Urothelium cell line (cell line): ENCODE measurements around the gene FASN.
A peak's percentile ranks its signal among the peaks of the same experiment; 100 is the strongest.
"Not testable (repeated sequence)": the region's sequence is repeated elsewhere in the genome, so short reads cannot be mapped to it uniquely, and the experiment has no call there.

Experiments
- DNase-seq: peaks from one replicate; pipeline ENCODE4 v3.0.0; 2011; ENCODE audit warnings: low spot score, mixed read lengths
- FAIRE-seq: peaks from 2 replicates; lab custom pipeline; 2011; peaks lifted over from hg19 to GRCh38; lab: Jason Lieb, UNC

Gene FASN

GRCh38 chr17:82047914-82048570 lies 50.0 kb downstream of the FASN start:
- FAIRE-seq (no peak), DNase-seq (no peak)

GRCh38 chr17:82047379-82047778 lies 50.7 kb downstream of the FASN start:
- DNase-seq = no peak
- peak; percentile 90 for FAIRE-seq

GRCh38 chr17:82046903-82047302 lies 51.1 kb downstream of the FASN start:
- DNase-seq (no peak), FAIRE-seq (no peak)

- DNase-seq (no peak), FAIRE-seq (no peak)
These were observed 52.0 kb downstream of the FASN start for GRCh38 chr17:82045936-82046484.

- no peak for DNase-seq
- no peak for FAIRE-seq
These were observed 54.5 kb downstream of the FASN start for GRCh38 chr17:82043507-82043906.

- FAIRE-seq = peak; percentile 98
- no peak for DNase-seq
These were observed 55.4 kb downstream of the FASN start for GRCh38 chr17:82042649-82043048.

GRCh38 chr17:82041144-82041814 lies 56.8 kb downstream of the FASN start:
- DNase-seq = no peak
- FAIRE-seq = no peak

- DNase-seq = no peak
- no peak for FAIRE-seq
These were observed 58.2 kb downstream of the FASN start for GRCh38 chr17:82039695-82040299.

- not testable (repeated sequence) for DNase-seq, FAIRE-seq
These were observed 59.1 kb downstream of the FASN start for GRCh38 chr17:82038796-82039409.

- FAIRE-seq (no peak), DNase-seq (no peak)
These were observed 60.2 kb downstream of the FASN start for GRCh38 chr17:82037889-82038195.

GRCh38 chr17:82037092-82037888 lies 60.7 kb downstream of the FASN start, which contains the start of gene DCXR:
TSS of gene DCXR (minus strand) at chr17:82037697. CDS start at chr17:82037682, 15 bp downstream.
- DNase-seq (peak; percentile 99), FAIRE-seq (peak; percentile 97)

- DNase-seq = no peak
- no peak for FAIRE-seq
These were observed 61.4 kb downstream of the FASN start for GRCh38 chr17:82036634-82037091.

GRCh38 chr17:82035956-82036633 lies 61.9 kb downstream of the FASN start:
- FAIRE-seq = peak; percentile 17
- DNase-seq = no peak

- DNase-seq = no peak
These were observed 62.5 kb downstream of the FASN start for GRCh38 chr17:82035488-82035887.

GRCh38 chr17:82034371-82035011 lies 63.5 kb downstream of the FASN start:
- FAIRE-seq = no peak

More at GRCh38 chr17:82035488-82035887, 62.5 kb downstream of the FASN start:
- FAIRE-seq = no peak

GRCh38 chr17:82033359-82034085 lies 64.5 kb downstream of the FASN start:
- FAIRE-seq (no peak), DNase-seq (no peak)

More at GRCh38 chr17:82034371-82035011, 63.5 kb downstream of the FASN start:
- no peak for DNase-seq

- no peak for DNase-seq
- no peak for FAIRE-seq
These were observed 66.0 kb downstream of the FASN start for GRCh38 chr17:82031885-82032627.

- no peak for DNase-seq
- FAIRE-seq = no peak
These were observed 66.6 kb downstream of the FASN start, which contains the start of gene RAC3 for GRCh38 chr17:82031303-82031884. TSS of gene RAC3 (plus strand) at chr17:82031678. CDS start at chr17:82031762, 84 bp downstream.
